ENCODE measurements around the gene TRPM7.

DNA sequence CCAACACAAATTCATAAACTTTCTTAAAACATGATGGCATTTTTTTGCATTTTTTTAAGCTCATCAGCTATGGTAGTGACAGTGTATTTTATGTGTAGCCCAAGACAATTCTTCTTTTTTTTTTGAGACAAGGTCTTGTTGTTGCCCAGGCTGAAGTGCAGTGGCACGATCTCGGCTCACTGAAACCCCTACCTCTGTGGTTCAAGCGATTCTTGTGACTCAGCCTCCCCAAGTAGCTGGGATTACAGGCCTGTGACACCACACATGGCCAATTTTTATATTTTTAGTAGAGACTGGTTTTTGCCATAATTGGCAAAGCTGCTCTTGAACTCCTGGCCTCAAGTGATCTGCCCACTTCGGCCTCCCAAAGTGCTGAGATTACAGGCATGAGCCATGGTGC lies 122.8 kb downstream of the TRPM7 start:
- TF ChIP-seq, protein P1, sequence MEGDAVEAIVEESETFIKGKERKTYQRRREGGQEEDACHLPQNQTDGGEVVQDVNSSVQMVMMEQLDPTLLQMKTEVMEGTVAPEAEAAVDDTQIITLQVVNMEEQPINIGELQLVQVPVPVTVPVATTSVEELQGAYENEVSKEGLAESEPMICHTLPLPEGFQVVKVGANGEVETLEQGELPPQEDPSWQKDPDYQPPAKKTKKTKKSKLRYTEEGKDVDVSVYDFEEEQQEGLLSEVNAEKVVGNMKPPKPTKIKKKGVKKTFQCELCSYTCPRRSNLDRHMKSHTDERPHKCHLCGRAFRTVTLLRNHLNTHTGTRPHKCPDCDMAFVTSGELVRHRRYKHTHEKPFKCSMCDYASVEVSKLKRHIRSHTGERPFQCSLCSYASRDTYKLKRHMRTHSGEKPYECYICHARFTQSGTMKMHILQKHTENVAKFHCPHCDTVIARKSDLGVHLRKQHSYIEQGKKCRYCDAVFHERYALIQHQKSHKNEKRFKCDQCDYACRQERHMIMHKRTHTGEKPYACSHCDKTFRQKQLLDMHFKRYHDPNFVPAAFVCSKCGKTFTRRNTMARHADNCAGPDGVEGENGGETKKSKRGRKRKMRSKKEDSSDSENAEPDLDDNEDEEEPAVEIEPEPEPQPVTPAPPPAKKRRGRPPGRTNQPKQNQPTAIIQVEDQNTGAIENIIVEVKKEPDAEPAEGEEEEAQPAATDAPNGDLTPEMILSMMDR (IDR thresholded peaks at IDR 0.05), result no peak
- TF ChIP-seq POLR2A (IDR thresholded peaks at IDR 0.05), result no peak
- no peak for TF ChIP-seq POLR2AphosphoS5 (IDR thresholded peaks at IDR 0.05)
